K562 (cell line): ENCODE results near the gene OR51Q1. TPM values are rescaled to one million over a fixed set of nuclear protein-coding genes. Genes with fewer than 3 reads are reported as not detected.

ENCODE experiments used
- ATAC-seq: fragments of 200-7000 bp; cut with Tn5 transposase; 3 replicates; pipeline ENCODE4 v1.9.1; 2020; ENCODE audit warnings: moderate library complexity
- BruUV-seq: library from RNA; stranded (reverse); fragments of 400-500 nt; replicated peaks from 2 replicates; lab custom pipeline; 2021; lab: Mats Ljungman, UMichigan
- CTCF ChIA-PET: fragments of 300-600 bp; formaldehyde crosslinking; extraction: SDS; loops from one replicate; lab custom pipeline; 2021; ENCODE audit warnings: low intra/inter-chr PET ratio; lab: Yijun Ruan, JAX
- POLR2A ChIA-PET: fragments of 300-600, 350-650 bp; sonication (Branson Sonifier 250); formaldehyde crosslinking; extraction: SDS; loops from one replicate; lab custom pipeline; 2021; ENCODE audit warnings: antibody characterized with exemption, inconsistent platforms; lab: Yijun Ruan, JAX
- DNase-seq, 4 experiments: peaks; one replicate each; pipeline versions ENCODE4 v3.0.0 to v3.0.0-alpha.2; 2011 to 2018; ENCODE audit warnings: low spot score in 3 of 4, mixed read lengths in 3 of 4; ENCODE audit errors: extremely low read depth in 1 of 4
- FAIRE-seq: peaks from 2 replicates; lab custom pipeline; 2011; peaks lifted over from hg19 to GRCh38; lab: Jason Lieb, UNC
- H2AFZ ChIP-seq: 2 replicates; pipeline ENCODE4 v1.6.0; 2011; ENCODE audit warnings: low read depth, low read length, control low read depth, inconsistent platforms
- H3K27ac ChIP-seq: fragments of 200-600 bp; 3 replicates; pipeline ENCODE4 v1.8.0; 2011; ENCODE audit warnings: low read depth, mild to moderate bottlenecking, control low read depth, inconsistent platforms, low read length, moderate library complexity, mixed read lengths; ENCODE audit errors: extremely low read depth
- H3K27me3 ChIP-seq, 2 experiments: fragments of 300-600 bp in 1 of 2; 2 replicates in 1 of 2; 3 replicates in 1 of 2; pipeline versions ENCODE4 v1.6.0 to v1.8.0; 2011; ENCODE audit warnings: inconsistent platforms in 2 of 2, low read length in 2 of 2, mild to moderate bottlenecking in 1 of 2, mixed read lengths in 1 of 2, moderate library complexity in 1 of 2; ENCODE audit not compliant: control insufficient read depth in 2 of 2, insufficient read depth in 2 of 2
- H3K36me3 ChIP-seq: fragments of 300-600 bp; 3 replicates; pipeline ENCODE4 v1.8.0; 2011; ENCODE audit warnings: mild to moderate bottlenecking, low read length, inconsistent platforms; ENCODE audit not compliant: control insufficient read depth, insufficient read depth
- H3K4me1 ChIP-seq, 2 experiments: fragments of 200-600 bp in 1 of 2; replicated peaks in 1 of 2; 2 replicates in 1 of 2; 3 replicates in 1 of 2; pipeline versions ENCODE4 v1.5.1 to v1.8.0; 2011; ENCODE audit warnings: inconsistent platforms in 2 of 2, low read length in 2 of 2, mild to moderate bottlenecking in 1 of 2, mixed read lengths in 1 of 2, moderate library complexity in 1 of 2; ENCODE audit not compliant: control insufficient read depth in 2 of 2, insufficient read depth in 2 of 2
- H3K4me2 ChIP-seq: 2 replicates; pipeline ENCODE4 v1.6.1; 2011; ENCODE audit warnings: low read length, control low read depth, inconsistent platforms, mixed read lengths; ENCODE audit not compliant: insufficient read depth
- H3K4me3 ChIP-seq: fragments of 200-600 bp; sonication (generic), shearing (Covaris generic); 2 replicates; pipeline ENCODE4 v1.5.1; 2016; ENCODE audit warnings: control low read depth, inconsistent platforms
- H3K79me2 ChIP-seq: fragments of 200-600 bp; 3 replicates; pipeline ENCODE4 v1.8.0; 2011; ENCODE audit warnings: low read length, inconsistent platforms; ENCODE audit not compliant: control insufficient read depth, insufficient read depth
- H3K9ac ChIP-seq, 2 experiments: 2 replicates each; pipeline versions ENCODE4 v1.6.0 to v1.6.1; 2011; ENCODE audit warnings: low read depth in 2 of 2, low read length in 2 of 2, control low read depth in 1 of 2, inconsistent platforms in 1 of 2, mild to moderate bottlenecking in 1 of 2, mixed read lengths in 1 of 2; ENCODE audit not compliant: insufficient read depth in 1 of 2
- H3K9me1 ChIP-seq: one replicate; pipeline ENCODE4 v1.6.0; 2011; ENCODE audit warnings: inconsistent platforms, mild to moderate bottlenecking, low read length, moderate library complexity; ENCODE audit not compliant: control insufficient read depth, insufficient read depth
- H3K9me3 ChIP-seq: replicated peaks from 2 replicates; pipeline ENCODE4 v1.5.1; 2011; ENCODE audit warnings: low read depth, low read length, inconsistent platforms; ENCODE audit not compliant: control insufficient read depth, insufficient read depth
- H4K20me1 ChIP-seq: replicated peaks from 2 replicates; pipeline ENCODE4 v1.6.1; 2011; ENCODE audit warnings: low read length, inconsistent platforms, mixed read lengths; ENCODE audit not compliant: control insufficient read depth, insufficient read depth
- BCL6 ChIP-seq: fragments of 250-450 bp; sonication (Bioruptor Pico); IDR thresholded peaks from 2 replicates; pipeline ENCODE4 v1.4.0; 2020
- C11orf30 ChIP-seq: fragments of 450-650 bp; IDR thresholded peaks from 2 replicates; pipeline ENCODE4 v1.6.1; 2016; ENCODE audit warnings: low read depth, mild to moderate bottlenecking
- CEBPB ChIP-seq: fragments of 450-650 bp; IDR thresholded peaks from 2 replicates; pipeline ENCODE4 v1.6.1; 2016; ENCODE audit warnings: missing genetic modification characterization, missing compliant biosample characterization
- CEBPG ChIP-seq, 3 experiments: fragments of 200-800 bp in 1 of 3; sonication (Bioruptor generic) in 1 of 3; sonication (generic) in 1 of 3; formaldehyde crosslinking in 1 of 3; IDR thresholded peaks in 2 of 3; conservative IDR thresholded peaks in 1 of 3; 2 replicates each; pipeline versions ENCODE4 v1.6.1 to v1.8.0; 2016 to 2022; ENCODE audit warnings: missing compliant biosample characterization in 2 of 3, missing genetic modification characterization in 2 of 3, mild to moderate bottlenecking in 1 of 3, missing genetic modification reagents in 1 of 3
- KAT2B ChIP-seq: IDR thresholded peaks from one replicate; pipeline ENCODE4 v1.6.1; 2012; ENCODE audit warnings: low read depth, mild to moderate bottlenecking, control low read depth, inconsistent platforms, low read length, moderate library complexity
- MAFF ChIP-seq: IDR thresholded peaks from 2 replicates; pipeline ENCODE4 v1.6.1; 2012; ENCODE audit warnings: low read length, improper control_type of control experiment
- MAFG ChIP-seq: fragments of 450-650 bp; conservative IDR thresholded peaks from 2 replicates; pipeline ENCODE4 v1.6.1; 2016; ENCODE audit warnings: missing genetic modification characterization, missing compliant biosample characterization
- NCOA6 ChIP-seq: fragments of 450-650 bp; IDR thresholded peaks from 2 replicates; pipeline ENCODE4 v1.6.1; 2017; ENCODE audit warnings: mild to moderate bottlenecking
- PHB2 ChIP-seq: fragments of 450-650 bp; IDR thresholded peaks from 2 replicates; pipeline ENCODE4 v1.6.1; 2017; ENCODE audit warnings: low read depth
- POU5F1 ChIP-seq: fragments of 150-350 bp; IDR thresholded peaks from 2 replicates; pipeline ENCODE4 v1.6.1; 2014; ENCODE audit warnings: borderline replicate concordance, low read length, low read depth, mild to moderate bottlenecking; ENCODE audit not compliant: partially characterized antibody
- RBM14 ChIP-seq: fragments of 200-400 bp; formaldehyde crosslinking; IDR thresholded peaks from 2 replicates; pipeline ENCODE4 v1.6.1; 2018; ENCODE audit warnings: low read depth, mild to moderate bottlenecking, low read length, moderate library complexity, borderline replicate concordance; ENCODE audit not compliant: insufficient read depth
- SMARCB1 ChIP-seq: IDR thresholded peaks from 2 replicates; pipeline ENCODE4 v1.6.1; 2011; ENCODE audit warnings: improper control_type of control experiment, low read depth; ENCODE audit not compliant: insufficient read length
- TOE1 ChIP-seq, 2 experiments: fragments of 450-650 bp in 1 of 2; sonication (generic) in 1 of 2; formaldehyde crosslinking in 1 of 2; IDR thresholded peaks; 2 replicates each; pipeline versions ENCODE4 v1.7.1 to v1.8.0; 2016 to 2022; ENCODE audit warnings: borderline replicate concordance in 2 of 2, mild to moderate bottlenecking in 2 of 2, antibody characterized with exemption in 1 of 2, inconsistent platforms in 1 of 2, low read depth in 1 of 2, missing genetic modification reagents in 1 of 2, moderate library complexity in 1 of 2
- U2AF2 ChIP-seq: fragments of 200-400 bp; formaldehyde crosslinking; optimal IDR thresholded peaks from 2 replicates; pipeline ENCODE3; 2017; ENCODE audit warnings: low read depth, mild to moderate bottlenecking, low read length
- ZNF217 ChIP-seq: sonication (generic); formaldehyde crosslinking; IDR thresholded peaks from 2 replicates; pipeline ENCODE4 v1.8.0; 2022; ENCODE audit warnings: mild to moderate bottlenecking, missing genetic modification reagents
- ZNF316 ChIP-seq: fragments of 450-650 bp; IDR thresholded peaks from 2 replicates; pipeline ENCODE4 v1.6.1; 2016
- WGBS: fragments of 100-300 bp; shearing (Covaris generic); methylation state at CpG from one replicate; pipeline ENCODE4 v1.1.6; 2016; ENCODE audit warnings: low coverage, mixed read lengths; ENCODE audit not compliant: insufficient coverage; ENCODE audit errors: missing lambda C conversion rate; 5-methylcytosine and 5-hydroxymethylcytosine counted together
- in situ Hi-C: fragments of 300-500 bp; cut with MboI; formaldehyde crosslinking; loops from 4 replicates; pipeline ENCODE4 v1.15.0; 2018; ENCODE audit warnings: inconsistent platforms, mixed read lengths
- intact Hi-C: fragments of 100-400 bp; cut with micrococcal nuclease; formaldehyde crosslinking; loops from 2 replicates; pipeline ENCODE4 v1.14.2; 2022
- polyA plus RNA-seq, 8 experiments: library from polyadenylated mRNA; depleted of rRNA in 4 of 8; stranded (reverse) in 5 of 8; unstranded in 3 of 8; fragments of >200 nt; fragmentation: Nextera tagmentation in 2 of 8; fragmentation: Illumina TruSeq in 1 of 8; extraction: Ambion mirVana in 2 of 8; extraction: Trizol in 1 of 8; gene quantifications; 2 replicates each; pipeline versions ENCODE4 v1.2.1 to v1.2.3, GENCODE V29; 2011 to 2014; ENCODE audit warnings: inconsistent platforms in 1 of 8, missing spikeins in 1 of 8
- total RNA-seq, 7 experiments: library from RNA; depleted of rRNA in 6 of 7; stranded (reverse); fragments of >200 nt in 6 of 7; fragmentation: Illumina TruSeq in 2 of 7; extraction: Trizol in 2 of 7; gene quantifications; 2 replicates each; pipeline versions ENCODE4 v1.2.1 to v1.2.3, GENCODE V29; 2011 to 2021; ENCODE audit warnings: low replicate concordance in 1 of 7
- TF ChIP-seq, protein P1 (sequence below): sonication (generic); formaldehyde crosslinking; IDR thresholded peaks from 2 replicates; pipeline ENCODE4 v1.8.0; 2022; ENCODE audit warnings: missing genetic modification reagents, mild to moderate bottlenecking, borderline replicate concordance
- TF ChIP-seq, protein P2 (sequence below): fragments of 250-450 bp; sonication (Bioruptor Pico); IDR thresholded peaks from 2 replicates; pipeline ENCODE4 v1.5.0; 2020; ENCODE audit warnings: mild to moderate bottlenecking, borderline replicate concordance

Gene OR51Q1
- total and polyA plus RNA-seq, 9 of the 15 experiments (the other 6 are each of a cell fraction or from before 2014, with no cell fraction given), result 0.69 TPM; not detected in 8

DNA sequence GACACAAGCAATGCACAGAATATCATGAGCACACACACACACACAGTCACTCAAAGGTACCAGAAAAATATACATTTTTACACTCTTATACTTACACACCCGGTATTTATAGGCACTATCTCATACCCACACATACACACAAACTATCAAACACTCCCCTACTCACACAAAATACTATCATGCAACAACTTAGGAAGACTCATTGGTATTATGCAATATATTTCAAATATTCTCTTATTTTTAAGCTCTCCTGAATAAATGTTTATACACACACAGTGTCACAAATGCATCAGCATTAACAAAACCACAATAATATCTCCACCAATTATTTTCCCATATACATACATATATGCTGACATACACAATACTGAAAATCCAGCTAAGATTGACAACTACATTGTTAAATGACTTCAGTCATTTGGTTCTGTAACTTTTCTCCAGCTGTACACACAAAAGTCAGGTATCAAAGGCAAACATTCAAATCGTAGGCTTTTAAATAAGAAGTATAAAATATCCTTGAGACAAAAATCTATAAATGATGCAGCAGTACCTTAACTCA lies 22.0 kb downstream of the OR51Q1 start:
- CTCF ChIA-PET, result no interaction called here
- Histone ChIP-seq H3K9me1 (peaks cover 3% of the 10 kb centered on the region), H3K4me2 (no peak overlapping the region), H2AFZ (no peak overlapping the region), H3K4me1 (no peaks in the 10 kb centered on the region), H4K20me1 (peaks cover 16% of the 10 kb centered on the region), H3K27ac (no peak overlapping the region), H3K9ac (no peak overlapping the region), H3K36me3 (peaks cover 89% of the 10 kb centered on the region), H3K4me3 (no peak overlapping the region), H3K9me3 (no peaks in the 10 kb centered on the region), H3K27me3 (no peaks in the 10 kb centered on the region), H3K79me2 (peaks cover 98% of the 10 kb centered on the region)
- intact Hi-C loops, result no loop called here
- ATAC-seq (no peak), FAIRE-seq (no peak), DNase-seq (no peak)
- in situ Hi-C loops, result no loop called here
- BruUV-seq, result no TSS peak
- POLR2A ChIA-PET, result interaction anchor here (1.0 to 1.2 kb wide), 2 partner anchors 9 to 132 kb away, joined by 3 to 4 read pairs; no protein-coding TSS in a partner anchor
- 39% methylated on average over 2 of the region's 2 CpGs for WGBS
- TF ChIP-seq CEBPG (CRISPR knock-in tag; IDR thresholded peaks at IDR 0.05) (no peak), CEBPG (tag; conservative IDR thresholded peaks at IDR 0.05 in 1 of 2, IDR thresholded peaks at IDR 0.05 in 1 of 2) (peak; percentile 45 to 55), BCL6 (CRISPR knock-in tag) (no peak), MAFF (peak; percentile 58), CEBPB (tag) (peak; percentile 57; the same call in 1 of the 2 replicates), MAFG (tag) (peak; percentile 16; the same call in 1 of the 2 replicates), NCOA6 (no peak), TOE1 (IDR thresholded peaks at IDR 0.05; ENCODE audit: borderline replicate concordance) (no peak), TOE1 (CRISPR knock-in tag; IDR thresholded peaks at IDR 0.05; ENCODE audit: borderline replicate concordance, low read depth) (no peak), C11orf30 (peak; percentile 58), U2AF2 (no peak), ZNF217 (CRISPR knock-in tag) (no peak), KAT2B (no peak), PHB2 (no peak), RBM14 (no peak), SMARCB1 (no peak), POU5F1 (no peak), ZNF316 (peak; percentile 86)
- TF ChIP-seq, protein P1, sequence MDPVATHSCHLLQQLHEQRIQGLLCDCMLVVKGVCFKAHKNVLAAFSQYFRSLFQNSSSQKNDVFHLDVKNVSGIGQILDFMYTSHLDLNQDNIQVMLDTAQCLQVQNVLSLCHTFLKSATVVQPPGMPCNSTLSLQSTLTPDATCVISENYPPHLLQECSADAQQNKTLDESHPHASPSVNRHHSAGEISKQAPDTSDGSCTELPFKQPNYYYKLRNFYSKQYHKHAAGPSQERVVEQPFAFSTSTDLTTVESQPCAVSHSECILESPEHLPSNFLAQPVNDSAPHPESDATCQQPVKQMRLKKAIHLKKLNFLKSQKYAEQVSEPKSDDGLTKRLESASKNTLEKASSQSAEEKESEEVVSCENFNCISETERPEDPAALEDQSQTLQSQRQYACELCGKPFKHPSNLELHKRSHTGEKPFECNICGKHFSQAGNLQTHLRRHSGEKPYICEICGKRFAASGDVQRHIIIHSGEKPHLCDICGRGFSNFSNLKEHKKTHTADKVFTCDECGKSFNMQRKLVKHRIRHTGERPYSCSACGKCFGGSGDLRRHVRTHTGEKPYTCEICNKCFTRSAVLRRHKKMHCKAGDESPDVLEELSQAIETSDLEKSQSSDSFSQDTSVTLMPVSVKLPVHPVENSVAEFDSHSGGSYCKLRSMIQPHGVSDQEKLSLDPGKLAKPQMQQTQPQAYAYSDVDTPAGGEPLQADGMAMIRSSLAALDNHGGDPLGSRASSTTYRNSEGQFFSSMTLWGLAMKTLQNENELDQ (CRISPR knock-in tag), result no peak
- TF ChIP-seq, protein P2, sequence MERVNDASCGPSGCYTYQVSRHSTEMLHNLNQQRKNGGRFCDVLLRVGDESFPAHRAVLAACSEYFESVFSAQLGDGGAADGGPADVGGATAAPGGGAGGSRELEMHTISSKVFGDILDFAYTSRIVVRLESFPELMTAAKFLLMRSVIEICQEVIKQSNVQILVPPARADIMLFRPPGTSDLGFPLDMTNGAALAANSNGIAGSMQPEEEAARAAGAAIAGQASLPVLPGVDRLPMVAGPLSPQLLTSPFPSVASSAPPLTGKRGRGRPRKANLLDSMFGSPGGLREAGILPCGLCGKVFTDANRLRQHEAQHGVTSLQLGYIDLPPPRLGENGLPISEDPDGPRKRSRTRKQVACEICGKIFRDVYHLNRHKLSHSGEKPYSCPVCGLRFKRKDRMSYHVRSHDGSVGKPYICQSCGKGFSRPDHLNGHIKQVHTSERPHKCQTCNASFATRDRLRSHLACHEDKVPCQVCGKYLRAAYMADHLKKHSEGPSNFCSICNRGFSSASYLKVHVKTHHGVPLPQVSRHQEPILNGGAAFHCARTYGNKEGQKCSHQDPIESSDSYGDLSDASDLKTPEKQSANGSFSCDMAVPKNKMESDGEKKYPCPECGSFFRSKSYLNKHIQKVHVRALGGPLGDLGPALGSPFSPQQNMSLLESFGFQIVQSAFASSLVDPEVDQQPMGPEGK, result no peak
